ENCODE measurements around the gene CEP63.

Gene CEP63

GRCh38 chr3:134485718-134486576 lies at the start of gene CEP63, which contains the start of gene ANAPC13:
TSS of gene CEP63 (plus strand) at chr3:134486057. CDS start at chr3:134495321, 9,264 bp downstream.
TSS of gene ANAPC13 (minus strand) at chr3:134485985. CDS start at chr3:134482904, 3,081 bp downstream.
- DNase-seq = peak; percentile 98

DNA sequence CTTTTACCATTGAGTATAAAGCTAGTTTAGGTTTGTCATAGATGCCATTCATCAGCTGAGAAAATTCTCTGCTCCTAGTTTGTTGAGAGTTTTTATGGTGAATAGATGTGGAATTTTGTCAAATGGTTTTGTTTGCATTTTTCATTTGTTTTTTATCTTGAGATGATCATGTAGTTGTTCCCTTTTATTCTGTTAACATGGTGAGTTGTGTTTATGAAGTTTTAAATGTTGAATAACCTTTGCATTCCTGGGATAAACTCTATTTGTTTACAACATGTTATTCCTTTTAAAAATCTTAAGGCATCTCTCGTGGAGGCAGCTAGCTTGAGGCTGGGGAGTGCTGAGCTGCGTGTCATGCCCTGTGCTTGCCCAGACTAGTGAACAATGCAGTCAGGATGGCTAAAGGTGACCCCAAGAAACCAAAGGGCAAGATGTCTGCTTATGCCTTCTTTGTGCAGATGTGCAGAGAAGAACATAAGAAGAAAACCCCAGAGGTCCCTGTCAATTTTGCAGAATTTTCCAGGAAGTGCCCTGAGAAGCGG lies 48.6 kb upstream of the CEP63 start:
- DNase-seq = no peak

- DNase-seq = no peak
Measured at GRCh38 chr3:134441321-134441720, 44.5 kb upstream of the CEP63 start.

GRCh38 chr3:134441821-134442220 lies 44.0 kb upstream of the CEP63 start:
- DNase-seq = no peak

DNA sequence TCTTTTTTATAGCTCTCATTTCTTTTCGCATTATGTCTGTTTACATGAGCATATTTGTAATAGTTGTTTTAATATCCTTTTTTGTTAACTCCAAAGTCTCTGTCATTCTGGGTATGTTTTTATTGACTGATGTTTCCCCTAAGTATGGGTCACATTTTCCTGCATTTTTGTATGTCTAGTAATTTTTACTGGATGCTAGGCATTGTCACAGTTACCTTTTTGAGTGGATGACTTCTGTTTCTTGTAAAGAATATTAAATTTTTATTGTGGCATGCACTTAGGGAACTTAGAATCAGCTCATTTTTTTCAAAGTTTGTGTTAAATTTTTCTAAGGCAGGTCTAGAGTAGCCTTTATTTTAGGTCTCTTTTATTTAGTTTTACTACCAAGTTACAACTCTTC lies 40.8 kb upstream of the CEP63 start:
- DNase-seq = no peak

- no peak for DNase-seq
Measured at GRCh38 chr3:134445636-134446035, 40.2 kb upstream of the CEP63 start.

DNA sequence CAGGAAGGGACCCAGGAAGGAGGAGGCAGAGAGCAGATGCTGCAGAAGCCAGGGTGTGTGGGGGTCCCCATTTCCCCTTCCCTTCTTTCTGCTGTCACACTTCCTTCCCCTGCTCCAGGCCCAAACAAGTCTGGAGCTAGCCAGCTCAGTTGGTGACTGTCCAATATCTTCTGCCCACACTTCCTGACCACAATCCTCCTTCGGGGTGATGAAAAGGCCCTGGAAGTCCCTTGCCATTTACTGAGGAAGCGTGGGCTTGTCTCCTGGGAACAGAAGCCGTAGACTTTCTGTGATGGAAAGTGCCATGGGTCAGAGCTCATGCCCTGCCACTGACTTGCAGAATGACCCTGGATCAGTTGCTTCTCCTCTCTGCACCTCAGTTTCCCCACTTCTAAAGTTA lies 39.1 kb upstream of the CEP63 start:
- DNase-seq = no peak

DNA sequence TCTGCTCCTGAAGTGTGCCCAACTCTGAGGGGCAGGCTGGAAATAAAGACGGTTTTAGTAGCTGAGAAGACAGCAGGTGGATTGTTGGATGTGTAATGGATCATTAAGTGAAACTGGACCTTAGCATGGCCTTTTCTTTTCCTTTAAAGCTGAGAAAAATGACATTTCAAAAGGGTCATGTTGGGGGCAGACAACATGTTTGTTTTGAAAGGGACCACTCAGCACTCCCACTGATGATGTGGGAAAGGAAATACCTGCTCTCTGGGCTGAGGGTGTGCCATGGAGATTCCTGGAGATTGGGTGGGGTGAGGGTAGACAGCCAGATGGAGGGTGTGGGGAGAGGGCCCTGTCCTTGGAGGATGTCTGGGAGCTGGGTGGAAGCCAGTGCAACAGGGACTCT lies 38.5 kb upstream of the CEP63 start:
- no peak for DNase-seq

- no peak for DNase-seq
Measured at GRCh38 chr3:134448664-134449063, 37.2 kb upstream of the CEP63 start.

- no peak for DNase-seq
Measured at GRCh38 chr3:134449277-134449676, 36.6 kb upstream of the CEP63 start.

DNA sequence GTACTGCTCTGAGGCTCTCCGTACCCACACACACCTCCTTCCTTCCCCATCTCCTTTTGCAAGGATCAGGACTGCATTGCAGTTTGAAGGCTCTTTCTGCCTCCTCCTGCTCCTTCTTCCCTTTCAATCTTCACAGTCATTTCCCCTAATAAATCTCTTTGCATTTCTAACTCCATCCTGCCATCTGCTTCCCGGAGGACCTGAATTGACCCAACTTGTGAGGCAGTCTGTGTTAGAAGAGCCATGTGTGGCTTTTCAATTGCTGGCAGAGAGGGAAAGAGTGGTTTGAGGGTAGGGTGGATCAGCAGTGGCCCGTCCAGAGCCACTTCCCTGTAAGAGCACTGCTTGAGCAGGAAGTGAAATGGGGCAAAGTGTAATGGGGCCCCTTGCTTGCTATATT lies 35.9 kb upstream of the CEP63 start:
- DNase-seq = no peak

- DNase-seq = no peak
Measured at GRCh38 chr3:134453631-134454030, 32.2 kb upstream of the CEP63 start.

GRCh38 chr3:134457376-134458074 lies 28.3 kb upstream of the CEP63 start:
- no peak for DNase-seq

DNA sequence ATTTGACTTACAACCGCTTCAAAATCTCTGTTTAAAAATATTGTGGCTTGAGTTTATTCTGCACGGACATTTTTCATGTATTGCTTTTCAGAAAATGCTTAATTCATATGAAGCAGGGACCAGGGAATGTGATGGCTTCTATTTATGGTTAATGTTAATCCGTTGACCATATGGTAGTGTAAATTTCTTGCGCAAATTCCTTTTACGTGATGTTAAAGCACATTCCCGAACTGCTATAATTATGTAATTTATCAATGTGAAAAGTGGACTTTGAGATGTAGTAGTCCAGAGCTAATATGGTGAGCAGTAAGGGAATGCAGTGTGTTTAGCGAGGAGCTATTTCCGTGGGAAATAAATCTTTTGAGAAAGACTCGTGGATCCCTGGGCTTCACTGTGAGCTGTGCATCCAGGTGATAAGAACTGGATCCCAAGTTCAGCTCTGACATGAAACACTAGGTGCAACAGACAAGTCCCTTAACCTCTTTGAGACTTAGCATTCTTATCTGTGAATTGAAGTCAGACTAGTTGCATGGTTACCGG lies 27.4 kb upstream of the CEP63 start:
- no peak for DNase-seq

GRCh38 chr3:134459562-134459961 lies 26.3 kb upstream of the CEP63 start:
- DNase-seq = no peak

GRCh38 chr3:134460965-134461364 lies 24.9 kb upstream of the CEP63 start:
- DNase-seq = no peak

- DNase-seq = no peak
Measured at GRCh38 chr3:134462331-134462941, 23.4 kb upstream of the CEP63 start.

DNA sequence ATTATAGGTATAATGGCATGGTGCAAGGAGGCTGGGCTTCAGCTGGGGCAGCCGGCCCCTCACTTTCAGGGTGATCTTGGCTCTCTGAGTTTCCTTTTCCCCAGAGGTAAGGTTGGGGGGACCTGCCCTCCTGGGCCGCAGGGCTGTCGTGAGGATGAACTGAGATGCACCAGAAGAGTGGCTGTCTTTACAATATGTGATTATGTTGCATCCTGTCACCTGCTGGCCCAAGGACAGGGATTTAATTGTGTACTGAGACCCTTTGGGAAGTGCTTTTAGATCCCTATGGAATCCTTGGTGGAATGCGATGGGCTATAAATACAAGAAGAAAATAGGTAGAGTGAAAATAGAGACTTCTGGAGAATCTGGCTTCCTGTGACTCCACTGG lies 22.2 kb upstream of the CEP63 start:
- DNase-seq = no peak

GRCh38 chr3:134464064-134464688 lies 21.7 kb upstream of the CEP63 start:
- no peak for DNase-seq

DNA sequence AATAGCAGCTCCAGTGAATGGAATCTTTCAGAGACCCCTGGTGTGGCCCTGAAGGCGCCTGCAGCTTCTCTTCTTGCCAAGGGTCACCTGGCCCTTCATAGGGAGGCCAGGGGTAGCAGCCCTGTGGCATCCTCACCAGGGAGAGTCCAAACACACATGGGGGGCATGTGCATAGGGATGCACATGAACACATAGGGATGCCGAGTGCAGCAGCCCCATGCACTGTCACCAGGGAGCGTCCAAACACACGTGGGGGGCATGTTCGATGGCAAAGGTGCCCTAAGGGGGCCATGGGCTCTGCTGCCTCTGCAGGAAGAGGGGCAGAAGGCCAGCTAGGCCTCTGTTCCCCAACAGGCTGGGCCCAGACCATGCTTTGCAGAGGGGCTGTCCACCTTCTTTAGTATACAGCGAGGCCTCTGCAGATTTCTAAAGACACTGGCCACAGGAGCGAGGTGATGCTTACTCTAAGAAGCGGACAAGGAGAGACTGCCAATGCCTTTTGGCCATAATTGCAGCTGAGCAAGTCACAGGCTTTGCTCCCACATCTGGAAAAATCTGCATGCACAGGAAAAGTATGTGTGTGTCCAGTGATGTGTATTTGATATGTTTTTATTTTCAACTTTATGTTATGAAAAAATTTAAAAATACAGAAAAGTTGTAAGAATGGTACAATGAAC lies 21.0 kb upstream of the CEP63 start:
- no peak for DNase-seq

DNA sequence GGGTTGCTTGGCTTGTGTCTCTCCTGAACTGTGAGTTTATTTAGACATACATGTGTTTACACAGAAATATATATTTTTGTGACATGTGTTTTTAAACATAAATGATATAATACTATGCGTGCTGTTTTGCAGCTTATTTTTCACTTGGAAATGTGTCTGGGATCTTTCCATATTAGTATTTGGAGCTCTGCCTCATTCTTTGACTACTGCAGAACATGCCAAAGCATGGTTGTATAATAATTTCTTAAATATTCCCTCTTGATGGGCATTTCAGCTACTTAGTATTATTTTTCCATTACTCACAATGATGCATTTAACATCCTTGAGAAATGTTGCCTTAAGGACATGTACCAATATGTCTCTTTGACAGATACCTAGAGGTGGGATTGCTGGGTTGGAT lies 19.5 kb upstream of the CEP63 start:
- DNase-seq = no peak

GRCh38 chr3:134468519-134468918 lies 17.3 kb upstream of the CEP63 start:
- DNase-seq = no peak
